ENCODE measurements around the gene WDR74. TPM values are rescaled to one million over a fixed set of nuclear protein-coding genes. Genes with fewer than 3 reads are reported as not detected.
A peak's percentile ranks its signal among the peaks of the same experiment; 100 is the strongest.

Gene WDR74
- total and polyA plus RNA-seq, 9 of the 15 experiments (the other 6 are each of a cell fraction or from before 2014, with no cell fraction given), result 32.7 to 210 (median 114) TPM

DNA sequence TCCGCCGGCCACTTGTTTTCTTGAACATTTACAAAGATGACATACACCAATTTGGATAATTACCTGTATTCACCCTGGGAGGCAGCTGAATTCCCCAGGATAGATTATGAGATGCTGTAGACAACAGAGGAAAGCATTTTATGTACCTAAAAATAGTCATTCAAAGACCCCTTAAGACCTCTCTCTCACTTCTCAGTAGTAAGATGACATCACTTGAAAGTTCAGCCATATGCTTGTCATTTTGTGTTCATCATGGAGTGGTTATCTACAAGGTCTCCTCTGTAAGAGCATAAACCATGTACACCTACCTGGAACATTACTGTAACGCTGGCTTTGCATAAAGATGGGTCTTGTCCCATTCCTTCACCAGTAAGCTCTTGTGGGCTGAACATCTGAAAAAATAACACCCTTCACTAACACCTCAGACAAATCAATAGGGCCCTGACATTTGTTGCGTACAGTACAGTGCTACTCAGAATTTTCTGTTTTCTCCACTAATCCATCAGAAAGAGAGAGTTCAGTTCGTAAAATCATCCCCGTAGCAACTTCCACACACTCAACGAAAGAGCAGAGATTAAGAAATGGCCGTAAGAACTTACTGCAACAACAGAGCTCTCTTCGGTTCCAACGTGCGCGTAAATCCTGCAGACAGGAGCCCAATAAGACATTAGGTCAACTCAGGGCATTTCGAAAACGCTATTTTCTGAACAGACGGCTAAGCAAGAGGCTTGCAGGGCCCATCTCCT, 15.6 kb upstream of the WDR74 start (continued):
- TF ChIP-seq, protein P1, sequence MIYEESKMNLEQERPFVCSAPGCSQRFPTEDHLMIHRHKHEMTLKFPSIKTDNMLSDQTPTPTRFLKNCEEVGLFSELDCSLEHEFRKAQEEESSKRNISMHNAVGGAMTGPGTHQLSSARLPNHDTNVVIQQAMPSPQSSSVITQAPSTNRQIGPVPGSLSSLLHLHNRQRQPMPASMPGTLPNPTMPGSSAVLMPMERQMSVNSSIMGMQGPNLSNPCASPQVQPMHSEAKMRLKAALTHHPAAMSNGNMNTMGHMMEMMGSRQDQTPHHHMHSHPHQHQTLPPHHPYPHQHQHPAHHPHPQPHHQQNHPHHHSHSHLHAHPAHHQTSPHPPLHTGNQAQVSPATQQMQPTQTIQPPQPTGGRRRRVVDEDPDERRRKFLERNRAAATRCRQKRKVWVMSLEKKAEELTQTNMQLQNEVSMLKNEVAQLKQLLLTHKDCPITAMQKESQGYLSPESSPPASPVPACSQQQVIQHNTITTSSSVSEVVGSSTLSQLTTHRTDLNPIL (CRISPR knock-in tag; IDR thresholded peaks at IDR 0.05), result 0 out of 2 replicates have a peak, but pooled peaks have one; percentile 17
- TF ChIP-seq RBM25 (IDR thresholded peaks at IDR 0.05; ENCODE audit: low read depth, low read length, severe bottlenecking) (no peak), HEY1 (CRISPR knock-in tag; IDR thresholded peaks at IDR 0.05; ENCODE audit: borderline replicate concordance) (no peak), ZNF224 (CRISPR knock-in tag; IDR thresholded peaks at IDR 0.05) (peak; percentile 84; the same call in 1 of the 2 replicates), DIDO1 (tag; IDR thresholded peaks at IDR 0.05; ENCODE audit: low read depth) (no peak), TBP (optimal IDR thresholded peaks at IDR 0.05; ENCODE audit: low read depth, low read length) (no peak), SP2 (IDR thresholded peaks at IDR 0.05; ENCODE audit: extremely low read depth, low read depth, low read length, poor library complexity, severe bottlenecking) (no peak), CHD2 (IDR thresholded peaks at IDR 0.05; ENCODE audit: low read depth, low read length) (no peak), SMARCA4 (IDR thresholded peaks at IDR 0.05) (0 out of 2 replicates have a peak, but pooled peaks have one; percentile 2), SIRT6 (IDR thresholded peaks at IDR 0.05; ENCODE audit: low read depth, low read length) (peak; percentile 79), HMG20B (CRISPR knock-in tag; IDR thresholded peaks at IDR 0.05) (peak; percentile 31; the same call in 1 of the 2 replicates), MTF1 (CRISPR knock-in tag; IDR thresholded peaks at IDR 0.05; ENCODE audit: borderline replicate concordance) (no peak), MAZ (CRISPR knock-in tag; conservative IDR thresholded peaks at IDR 0.05 in 1 of 2, IDR thresholded peaks at IDR 0.05 in 1 of 2) (no peak), PPARD (CRISPR knock-in tag; IDR thresholded peaks at IDR 0.05) (no peak), FIP1L1 (IDR thresholded peaks at IDR 0.05; ENCODE audit: low read depth, low read length, poor library complexity, severe bottlenecking) (no peak), ZNF507 (tag; conservative IDR thresholded peaks at IDR 0.05) (no peak), ZNF766 (CRISPR knock-in tag; conservative IDR thresholded peaks at IDR 0.05) (no peak), ZNF140 (CRISPR knock-in tag; IDR thresholded peaks at IDR 0.05) (no peak)
- TF ChIP-seq, protein P2, sequence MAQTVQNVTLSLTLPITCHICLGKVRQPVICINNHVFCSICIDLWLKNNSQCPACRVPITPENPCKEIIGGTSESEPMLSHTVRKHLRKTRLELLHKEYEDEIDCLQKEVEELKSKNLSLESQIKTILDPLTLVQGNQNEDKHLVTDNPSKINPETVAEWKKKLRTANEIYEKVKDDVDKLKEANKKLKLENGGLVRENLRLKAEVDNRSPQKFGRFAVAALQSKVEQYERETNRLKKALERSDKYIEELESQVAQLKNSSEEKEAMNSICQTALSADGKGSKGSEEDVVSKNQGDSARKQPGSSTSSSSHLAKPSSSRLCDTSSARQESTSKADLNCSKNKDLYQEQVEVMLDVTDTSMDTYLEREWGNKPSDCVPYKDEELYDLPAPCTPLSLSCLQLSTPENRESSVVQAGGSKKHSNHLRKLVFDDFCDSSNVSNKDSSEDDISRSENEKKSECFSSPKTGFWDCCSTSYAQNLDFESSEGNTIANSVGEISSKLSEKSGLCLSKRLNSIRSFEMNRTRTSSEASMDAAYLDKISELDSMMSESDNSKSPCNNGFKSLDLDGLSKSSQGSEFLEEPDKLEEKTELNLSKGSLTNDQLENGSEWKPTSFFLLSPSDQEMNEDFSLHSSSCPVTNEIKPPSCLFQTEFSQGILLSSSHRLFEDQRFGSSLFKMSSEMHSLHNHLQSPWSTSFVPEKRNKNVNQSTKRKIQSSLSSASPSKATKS (CRISPR knock-in tag; IDR thresholded peaks at IDR 0.05), result no peak
- TF ChIP-seq, protein P3, sequence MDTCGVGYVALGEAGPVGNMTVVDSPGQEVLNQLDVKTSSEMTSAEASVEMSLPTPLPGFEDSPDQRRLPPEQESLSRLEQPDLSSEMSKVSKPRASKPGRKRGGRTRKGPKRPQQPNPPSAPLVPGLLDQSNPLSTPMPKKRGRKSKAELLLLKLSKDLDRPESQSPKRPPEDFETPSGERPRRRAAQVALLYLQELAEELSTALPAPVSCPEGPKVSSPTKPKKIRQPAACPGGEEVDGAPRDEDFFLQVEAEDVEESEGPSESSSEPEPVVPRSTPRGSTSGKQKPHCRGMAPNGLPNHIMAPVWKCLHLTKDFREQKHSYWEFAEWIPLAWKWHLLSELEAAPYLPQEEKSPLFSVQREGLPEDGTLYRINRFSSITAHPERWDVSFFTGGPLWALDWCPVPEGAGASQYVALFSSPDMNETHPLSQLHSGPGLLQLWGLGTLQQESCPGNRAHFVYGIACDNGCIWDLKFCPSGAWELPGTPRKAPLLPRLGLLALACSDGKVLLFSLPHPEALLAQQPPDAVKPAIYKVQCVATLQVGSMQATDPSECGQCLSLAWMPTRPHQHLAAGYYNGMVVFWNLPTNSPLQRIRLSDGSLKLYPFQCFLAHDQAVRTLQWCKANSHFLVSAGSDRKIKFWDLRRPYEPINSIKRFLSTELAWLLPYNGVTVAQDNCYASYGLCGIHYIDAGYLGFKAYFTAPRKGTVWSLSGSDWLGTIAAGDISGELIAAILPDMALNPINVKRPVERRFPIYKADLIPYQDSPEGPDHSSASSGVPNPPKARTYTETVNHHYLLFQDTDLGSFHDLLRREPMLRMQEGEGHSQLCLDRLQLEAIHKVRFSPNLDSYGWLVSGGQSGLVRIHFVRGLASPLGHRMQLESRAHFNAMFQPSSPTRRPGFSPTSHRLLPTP (IDR thresholded peaks at IDR 0.05; ENCODE audit: borderline replicate concordance, extremely low read depth, insufficient read length), result no peak

Measured in K562 (cell line).